ENCODE measurements around the gene HRH4. TPM values are rescaled to one million over a fixed set of nuclear protein-coding genes. Genes with fewer than 3 reads are reported as not detected.

HRH4 gene
- total and polyA plus RNA-seq, 2 of the 13 experiments (the other 11 are each of a cell fraction or from before 2014, with no cell fraction given) = not detected

DNA sequence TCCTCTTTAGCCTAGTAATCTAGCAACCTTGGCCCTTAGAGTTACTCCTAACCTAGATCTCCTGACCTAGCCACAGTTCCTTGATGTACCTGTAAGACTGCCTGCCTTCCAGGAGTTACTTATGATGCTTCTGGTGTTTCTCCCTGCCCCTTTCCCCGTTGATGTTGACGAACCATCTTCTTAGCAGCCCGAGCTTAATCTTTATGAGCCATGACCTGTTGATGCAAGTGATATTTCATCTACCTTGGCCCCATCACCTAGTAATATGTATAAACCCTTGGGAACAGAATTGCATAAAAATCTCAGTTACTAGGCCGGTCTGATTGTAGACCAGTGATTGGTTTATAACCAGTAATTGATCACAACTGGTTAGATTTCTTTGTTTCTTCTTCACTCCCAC lies 31.2 kb upstream of the HRH4 start:
- H3K4me2 ChIP-seq (ENCODE audit: low read depth, low read length) = no peak overlapping the region
- no peaks in the 10 kb centered on the region; a peak in 1 of 5 replicates for H3K27me3 ChIP-seq (ENCODE audit: control insufficient read depth in 1 of 2, insufficient read depth in 2 of 2, low read length in 2 of 2)
- ChIA-PET POLR2A (no interaction called here), CTCF (ENCODE audit: low intra/inter-chr PET ratio, low total read pairs) (no interaction called here)
- H3K9ac ChIP-seq (ENCODE audit: insufficient read depth, low read depth, low read length) = no peak overlapping the region
- no peak overlapping the region for H3K27ac ChIP-seq (ENCODE audit: extremely low read length, insufficient read depth, low read length)
- peaks cover 10% of the 10 kb centered on the region; the same call in 1 of the 2 replicates for H3K4me1 ChIP-seq (ENCODE audit: insufficient read depth, low read length)
- FAIRE-seq = no peak
- H3K4me3 ChIP-seq (replicated peaks in 1 of 3; ENCODE audit: insufficient read depth in 1 of 3, low read depth in 2 of 3, low read length in 3 of 3) = no peak overlapping the region
- in situ Hi-C loops (cut with HindIII; ENCODE audit: extremely low pct_ligation_motif_present, low pct_unique_long_range_greater_than_20kb) (no loop called here), intact Hi-C loops (cut with micrococcal nuclease; ENCODE audit: unreplicated experiment) (no loop called here)
- no TSS peak for BruUV-seq (replicated peaks)
- H3K79me2 ChIP-seq (ENCODE audit: insufficient read depth, low read length) = no peaks in the 10 kb centered on the region
- 63% methylated on average over 4 of the region's 4 CpGs for WGBS (ENCODE audit: low lambda C conversion rate)
- no peak for ATAC-seq
- no peak for DNase-seq (ENCODE audit: low spot score)
- H4K20me1 ChIP-seq (ENCODE audit: insufficient read depth, low read length) = no peaks in the 10 kb centered on the region
- H3K9me3 ChIP-seq (ENCODE audit: low read length) = peaks cover 8% of the 10 kb centered on the region; the same call in 1 of the 2 replicates
- no peak overlapping the region for H2AFZ ChIP-seq (ENCODE audit: low read length)
- H3K36me3 ChIP-seq (replicated peaks in 1 of 2; ENCODE audit: control insufficient read depth in 1 of 2, insufficient read depth in 2 of 2, low read length in 2 of 2) = no peaks in the 10 kb centered on the region
- TF ChIP-seq BORCS8-MEF2B (CRISPR knock-in tag; IDR thresholded peaks at IDR 0.05) = no peak
- TF ChIP-seq, protein P1, sequence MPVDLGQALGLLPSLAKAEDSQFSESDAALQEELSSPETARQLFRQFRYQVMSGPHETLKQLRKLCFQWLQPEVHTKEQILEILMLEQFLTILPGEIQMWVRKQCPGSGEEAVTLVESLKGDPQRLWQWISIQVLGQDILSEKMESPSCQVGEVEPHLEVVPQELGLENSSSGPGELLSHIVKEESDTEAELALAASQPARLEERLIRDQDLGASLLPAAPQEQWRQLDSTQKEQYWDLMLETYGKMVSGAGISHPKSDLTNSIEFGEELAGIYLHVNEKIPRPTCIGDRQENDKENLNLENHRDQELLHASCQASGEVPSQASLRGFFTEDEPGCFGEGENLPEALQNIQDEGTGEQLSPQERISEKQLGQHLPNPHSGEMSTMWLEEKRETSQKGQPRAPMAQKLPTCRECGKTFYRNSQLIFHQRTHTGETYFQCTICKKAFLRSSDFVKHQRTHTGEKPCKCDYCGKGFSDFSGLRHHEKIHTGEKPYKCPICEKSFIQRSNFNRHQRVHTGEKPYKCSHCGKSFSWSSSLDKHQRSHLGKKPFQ (CRISPR knock-in tag; IDR thresholded peaks at IDR 0.05; ENCODE audit: insufficient replicate concordance) = no peak
- no peak for TF ChIP-seq ZNF281 (CRISPR knock-in tag; IDR thresholded peaks at IDR 0.05; ENCODE audit: borderline replicate concordance)
- no peak for TF ChIP-seq ZBTB20 (CRISPR knock-in tag; IDR thresholded peaks at IDR 0.05; ENCODE audit: borderline replicate concordance, low read depth)
- no peak for TF ChIP-seq ZNF841 (CRISPR knock-in tag; IDR thresholded peaks at IDR 0.05; ENCODE audit: borderline replicate concordance)
- no peak for TF ChIP-seq KIAA2018 (CRISPR knock-in tag; IDR thresholded peaks at IDR 0.05; ENCODE audit: borderline replicate concordance)
- TF ChIP-seq, protein P2, sequence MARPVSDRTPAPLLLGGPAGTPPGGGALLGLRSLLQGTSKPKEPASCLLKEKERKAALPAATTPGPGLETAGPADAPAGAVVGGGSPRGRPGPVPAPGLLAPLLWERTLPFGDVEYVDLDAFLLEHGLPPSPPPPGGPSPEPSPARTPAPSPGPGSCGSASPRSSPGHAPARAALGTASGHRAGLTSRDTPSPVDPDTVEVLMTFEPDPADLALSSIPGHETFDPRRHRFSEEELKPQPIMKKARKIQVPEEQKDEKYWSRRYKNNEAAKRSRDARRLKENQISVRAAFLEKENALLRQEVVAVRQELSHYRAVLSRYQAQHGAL (CRISPR knock-in tag; IDR thresholded peaks at IDR 0.05; ENCODE audit: not compliant biosample characterization) = no peak
- TF ChIP-seq ZIK1 (CRISPR knock-in tag; IDR thresholded peaks at IDR 0.05; ENCODE audit: borderline replicate concordance, low read depth) = no peak
- no peak for TF ChIP-seq ZNF790 (CRISPR knock-in tag; IDR thresholded peaks at IDR 0.05; ENCODE audit: borderline replicate concordance)
- no peak for TF ChIP-seq SOX6 (IDR thresholded peaks at IDR 0.05)
- TF ChIP-seq SOX6 (CRISPR knock-in tag; IDR thresholded peaks at IDR 0.05) = no peak
